GM12878 (cell line): ENCODE measurements around the gene FGD4. TPM values are rescaled to one million over a fixed set of nuclear protein-coding genes. Genes with fewer than 3 reads are reported as not detected.

Experiments
- ATAC-seq: fragments of 200-7000 bp; cut with Tn5 transposase; 3 replicates; pipeline ENCODE4 v1.9.1; 2020; ENCODE audit warnings: mild to moderate bottlenecking, moderate library complexity
- BruUV-seq: library from RNA; stranded (reverse); fragments of 400-500 nt; replicated peaks from 2 replicates; lab custom pipeline; 2021; lab: Mats Ljungman, UMichigan
- CTCF ChIA-PET: fragments of 300-600 bp; sonication (Branson Sonifier 250); formaldehyde crosslinking; extraction: SDS; loops from one replicate; lab custom pipeline; 2021; ENCODE audit warnings: inconsistent platforms; lab: Yijun Ruan, JAX
- POLR2A ChIA-PET: fragments of 350-600 bp; formaldehyde crosslinking; extraction: SDS; loops from one replicate; lab custom pipeline; 2021; ENCODE audit warnings: inconsistent platforms; lab: Charles Lee
- RAD21 ChIA-PET: fragments of 300-600 bp; sonication (Branson Sonifier 250); formaldehyde crosslinking; loops from one replicate; lab custom pipeline; 2023; ENCODE audit warnings: antibody characterized with exemption; ENCODE audit not compliant: unreplicated experiment; lab: Charles Lee
- SMC1A ChIA-PET: fragments of 300-600 bp; sonication (Branson Sonifier 250); formaldehyde crosslinking; loops from one replicate; lab custom pipeline; 2023; ENCODE audit not compliant: unreplicated experiment, uncharacterized antibody; lab: Charles Lee
- DNase-seq: peaks from one replicate; pipeline ENCODE4 v3.0.0-alpha.2; 2011; ENCODE audit warnings: low read depth, low spot score
- FAIRE-seq: peaks from 3 replicates; lab custom pipeline; 2011; peaks lifted over from hg19 to GRCh38; lab: Jason Lieb, UNC
- H2AFZ ChIP-seq: 2 replicates; pipeline ENCODE4 v1.6.0; 2011; ENCODE audit warnings: low read depth, low read length, control low read depth; ENCODE audit not compliant: control insufficient read depth
- H3K27ac ChIP-seq: 2 replicates; pipeline ENCODE4 v1.5.1; 2011; ENCODE audit warnings: control low read depth; ENCODE audit not compliant: control insufficient read depth, insufficient read depth
- H3K27me3 ChIP-seq, 2 experiments: replicated peaks in 1 of 2; 2 replicates each; pipeline versions ENCODE4 v1.6.0 to v1.6.1; 2011; ENCODE audit warnings: low read length in 1 of 2; ENCODE audit not compliant: control insufficient read depth in 2 of 2, insufficient read depth in 2 of 2
- H3K36me3 ChIP-seq, 2 experiments: 2 replicates each; pipeline ENCODE4 v1.5.1; 2011; ENCODE audit warnings: low read length in 1 of 2; ENCODE audit not compliant: control insufficient read depth in 2 of 2, insufficient read depth in 2 of 2
- H3K4me1 ChIP-seq: 2 replicates; pipeline ENCODE4 v1.6.1; 2011; ENCODE audit warnings: mild to moderate bottlenecking, low read length, moderate library complexity, mixed read lengths; ENCODE audit not compliant: control insufficient read depth, insufficient read depth
- H3K4me2 ChIP-seq: 2 replicates; pipeline ENCODE4 v1.6.0; 2011; ENCODE audit warnings: control low read depth; ENCODE audit not compliant: control insufficient read depth, insufficient read depth
- H3K4me3 ChIP-seq: fragments of 200-600 bp; sonication (generic); 2 replicates; pipeline ENCODE4 v1.5.1; 2016
- H3K79me2 ChIP-seq: 2 replicates; pipeline ENCODE4 v1.6.0; 2011; ENCODE audit warnings: low read length; ENCODE audit not compliant: control insufficient read depth, insufficient read depth
- H3K9ac ChIP-seq: 2 replicates; pipeline ENCODE4 v1.8.0; 2011; ENCODE audit warnings: low read length, control low read depth, mixed read lengths; ENCODE audit not compliant: control insufficient read depth, insufficient read depth
- H3K9me3 ChIP-seq: replicated peaks from 3 replicates; pipeline ENCODE4 v1.5.1; 2011; ENCODE audit warnings: mild to moderate bottlenecking, low read length; ENCODE audit not compliant: control insufficient read depth, insufficient read depth
- H4K20me1 ChIP-seq: 2 replicates; pipeline ENCODE4 v1.6.0; 2011; ENCODE audit not compliant: control insufficient read depth, insufficient read depth
- BMI1 ChIP-seq: fragments of 450-650 bp; IDR thresholded peaks from 2 replicates; pipeline ENCODE4 v1.6.1; 2016; ENCODE audit warnings: mild to moderate bottlenecking, moderate library complexity, borderline replicate concordance
- HDGF ChIP-seq: fragments of 450-650 bp; IDR thresholded peaks from 2 replicates; pipeline ENCODE4 v1.6.1; 2016; ENCODE audit warnings: antibody characterized with exemption
- KLF5 ChIP-seq: fragments of 450-650 bp; IDR thresholded peaks from 2 replicates; pipeline ENCODE4 v1.6.1; 2014; ENCODE audit warnings: mild to moderate bottlenecking; ENCODE audit not compliant: partially characterized antibody
- PML ChIP-seq: IDR thresholded peaks from 2 replicates; pipeline ENCODE4 v1.6.1; 2012; ENCODE audit warnings: low read length, inconsistent platforms
- SIX5 ChIP-seq: IDR thresholded peaks from 2 replicates; pipeline ENCODE4 v1.6.1; 2011; ENCODE audit warnings: mild to moderate bottlenecking, low read depth, low read length, moderate library complexity; ENCODE audit not compliant: severe bottlenecking
- ZNF217 ChIP-seq: fragments of 450-650 bp; IDR thresholded peaks from 2 replicates; pipeline ENCODE4 v1.6.1; 2017; ENCODE audit warnings: antibody characterized with exemption, mild to moderate bottlenecking
- WGBS: methylation state at CpG from one replicate; pipeline ENCODE4 v1.1.6; 2016; ENCODE audit warnings: low lambda C conversion rate; ENCODE audit not compliant: insufficient replicate concordance, insufficient coverage; ENCODE audit errors: missing lambda C conversion rate; 5-methylcytosine and 5-hydroxymethylcytosine counted together
- in situ Hi-C: fragments of 300-500 bp; cut with MboI; formaldehyde crosslinking; loops from 9 replicates; pipeline ENCODE4 v1.14.3; 2018; ENCODE audit warnings: mixed read lengths
- intact Hi-C: fragments of 100-400 bp; cut with micrococcal nuclease; formaldehyde crosslinking; loops from one replicate; pipeline ENCODE4 v1.14.2; 2022; ENCODE audit not compliant: unreplicated experiment
- polyA plus RNA-seq, 11 experiments: library from polyadenylated mRNA; depleted of rRNA in 4 of 11; unstranded in 6 of 11; stranded (reverse) in 5 of 11; fragments of >200 nt; fragmentation: Nextera tagmentation in 4 of 11; fragmentation: Illumina TruSeq in 1 of 11; extraction: Ambion mirVana in 4 of 11; extraction: Trizol in 1 of 11; gene quantifications; 1 replicate in 1 of 11; 2 replicates in 10 of 11; pipeline versions ENCODE4 v1.2.1 to v1.2.3, GENCODE V29; 2011 to 2016; ENCODE audit warnings: inconsistent platforms in 2 of 11, missing spikeins in 2 of 11, low read depth in 1 of 11
- total RNA-seq, 4 experiments: library from RNA; depleted of rRNA in 3 of 4; stranded (reverse); fragments of >200 nt in 3 of 4; fragmentation: Illumina TruSeq in 1 of 4; extraction: Trizol in 1 of 4; gene quantifications; 2 replicates each; pipeline versions ENCODE4 v1.2.1 to v1.2.3, GENCODE V29; 2013 to 2021
- TF ChIP-seq, protein P1 (sequence below): fragments of 450-650 bp; formaldehyde crosslinking; IDR thresholded peaks from 2 replicates; pipeline ENCODE4 v1.5.0; 2022; ENCODE audit warnings: mild to moderate bottlenecking, missing genetic modification characterization
- TF ChIP-seq, protein P2 (sequence below): IDR thresholded peaks from 2 replicates; pipeline ENCODE4 v1.6.1; 2011; ENCODE audit warnings: low read depth, mild to moderate bottlenecking, low read length, moderate library complexity, borderline replicate concordance; ENCODE audit errors: extremely low read depth
- TF ChIP-seq, protein P3 (sequence below): fragments of 150-350 bp; IDR thresholded peaks from 2 replicates; pipeline ENCODE4 v1.6.1; 2016; ENCODE audit warnings: low read depth, low read length
- TF ChIP-seq, protein P4 (sequence below): fragments of 450-650 bp; formaldehyde crosslinking; IDR thresholded peaks from 2 replicates; pipeline ENCODE4 v1.4.0; 2020; ENCODE audit warnings: mild to moderate bottlenecking, moderate library complexity

Gene FGD4
- total and polyA plus RNA-seq, 10 of the 15 experiments (the other 5 are each of a cell fraction or from before 2014, with no cell fraction given): 0.01 to 0.18 (median 0.08) TPM; not detected in 3

DNA sequence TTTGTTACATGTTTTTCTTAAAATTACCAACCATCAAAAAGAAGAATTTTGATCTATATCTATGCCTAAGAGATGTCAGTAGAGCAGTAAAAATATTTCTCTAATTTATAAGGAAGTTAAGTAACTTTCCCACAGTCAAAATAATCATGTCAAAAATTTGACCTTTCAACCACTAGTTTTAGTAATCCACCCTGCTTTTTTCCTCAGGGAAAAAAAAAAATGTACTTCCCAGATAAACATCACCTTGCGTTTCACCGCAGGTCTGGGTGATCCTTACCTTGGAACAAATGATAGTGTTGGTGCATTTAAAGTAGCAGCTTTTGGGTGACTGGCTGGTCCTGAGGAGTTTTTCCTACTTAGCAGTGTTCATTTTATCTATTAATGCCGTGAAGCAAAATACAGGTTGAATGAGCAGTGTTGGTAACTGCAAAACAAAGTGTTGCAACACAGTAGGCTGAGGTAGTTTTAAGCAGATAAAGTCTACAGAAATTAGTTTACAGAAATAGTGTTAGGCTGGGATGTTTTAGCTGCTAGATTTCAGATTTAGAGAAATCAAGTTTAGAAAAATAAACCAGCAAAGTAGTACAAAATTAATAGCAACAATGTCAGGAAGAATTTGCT lies 142.5 kb downstream of the FGD4 start:
- Histone ChIP-seq H3K9me3 (no peaks in the 10 kb centered on the region), H3K36me3 (no peaks in the 10 kb centered on the region), H3K27ac (no peak overlapping the region), H3K4me3 (no peak overlapping the region), H4K20me1 (no peaks in the 10 kb centered on the region), H2AFZ (no peak overlapping the region), H3K27me3 (no peaks in the 10 kb centered on the region), H3K9ac (no peak overlapping the region), H3K4me1 (no peaks in the 10 kb centered on the region), H3K4me2 (no peak overlapping the region), H3K79me2 (no peaks in the 10 kb centered on the region)
- 71% methylated on average over 3 of the region's 3 CpGs for WGBS
- ChIA-PET SMC1A (no interaction called here), CTCF (interaction anchor here (0.6 kb wide), 1 partner anchor 123 kb away, joined by 3 read pairs; no protein-coding TSS in a partner anchor), RAD21 (no interaction called here), POLR2A (no interaction called here)
- no TSS peak for BruUV-seq
- FAIRE-seq (no peak), ATAC-seq (no peak), DNase-seq (no peak)
- in situ Hi-C loops: no loop called here
- intact Hi-C loops: no loop called here
- TF ChIP-seq, protein P1, sequence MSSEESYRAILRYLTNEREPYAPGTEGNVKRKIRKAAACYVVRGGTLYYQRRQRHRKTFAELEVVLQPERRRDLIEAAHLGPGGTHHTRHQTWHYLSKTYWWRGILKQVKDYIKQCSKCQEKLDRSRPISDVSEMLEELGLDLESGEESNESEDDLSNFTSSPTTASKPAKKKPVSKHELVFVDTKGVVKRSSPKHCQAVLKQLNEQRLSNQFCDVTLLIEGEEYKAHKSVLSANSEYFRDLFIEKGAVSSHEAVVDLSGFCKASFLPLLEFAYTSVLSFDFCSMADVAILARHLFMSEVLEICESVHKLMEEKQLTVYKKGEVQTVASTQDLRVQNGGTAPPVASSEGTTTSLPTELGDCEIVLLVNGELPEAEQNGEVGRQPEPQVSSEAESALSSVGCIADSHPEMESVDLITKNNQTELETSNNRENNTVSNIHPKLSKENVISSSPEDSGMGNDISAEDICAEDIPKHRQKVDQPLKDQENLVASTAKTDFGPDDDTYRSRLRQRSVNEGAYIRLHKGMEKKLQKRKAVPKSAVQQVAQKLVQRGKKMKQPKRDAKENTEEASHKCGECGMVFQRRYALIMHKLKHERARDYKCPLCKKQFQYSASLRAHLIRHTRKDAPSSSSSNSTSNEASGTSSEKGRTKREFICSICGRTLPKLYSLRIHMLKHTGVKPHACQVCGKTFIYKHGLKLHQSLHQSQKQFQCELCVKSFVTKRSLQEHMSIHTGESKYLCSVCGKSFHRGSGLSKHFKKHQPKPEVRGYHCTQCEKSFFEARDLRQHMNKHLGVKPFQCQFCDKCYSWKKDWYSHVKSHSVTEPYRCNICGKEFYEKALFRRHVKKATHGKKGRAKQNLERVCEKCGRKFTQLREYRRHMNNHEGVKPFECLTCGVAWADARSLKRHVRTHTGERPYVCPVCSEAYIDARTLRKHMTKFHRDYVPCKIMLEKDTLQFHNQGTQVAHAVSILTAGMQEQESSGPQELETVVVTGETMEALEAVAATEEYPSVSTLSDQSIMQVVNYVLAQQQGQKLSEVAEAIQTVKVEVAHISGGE (CRISPR knock-in tag): no peak
- TF ChIP-seq BMI1: no peak
- TF ChIP-seq, protein P2, sequence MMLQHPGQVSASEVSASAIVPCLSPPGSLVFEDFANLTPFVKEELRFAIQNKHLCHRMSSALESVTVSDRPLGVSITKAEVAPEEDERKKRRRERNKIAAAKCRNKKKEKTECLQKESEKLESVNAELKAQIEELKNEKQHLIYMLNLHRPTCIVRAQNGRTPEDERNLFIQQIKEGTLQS: no peak
- no peak for TF ChIP-seq HDGF
- no peak for TF ChIP-seq PML
- TF ChIP-seq, protein P3, sequence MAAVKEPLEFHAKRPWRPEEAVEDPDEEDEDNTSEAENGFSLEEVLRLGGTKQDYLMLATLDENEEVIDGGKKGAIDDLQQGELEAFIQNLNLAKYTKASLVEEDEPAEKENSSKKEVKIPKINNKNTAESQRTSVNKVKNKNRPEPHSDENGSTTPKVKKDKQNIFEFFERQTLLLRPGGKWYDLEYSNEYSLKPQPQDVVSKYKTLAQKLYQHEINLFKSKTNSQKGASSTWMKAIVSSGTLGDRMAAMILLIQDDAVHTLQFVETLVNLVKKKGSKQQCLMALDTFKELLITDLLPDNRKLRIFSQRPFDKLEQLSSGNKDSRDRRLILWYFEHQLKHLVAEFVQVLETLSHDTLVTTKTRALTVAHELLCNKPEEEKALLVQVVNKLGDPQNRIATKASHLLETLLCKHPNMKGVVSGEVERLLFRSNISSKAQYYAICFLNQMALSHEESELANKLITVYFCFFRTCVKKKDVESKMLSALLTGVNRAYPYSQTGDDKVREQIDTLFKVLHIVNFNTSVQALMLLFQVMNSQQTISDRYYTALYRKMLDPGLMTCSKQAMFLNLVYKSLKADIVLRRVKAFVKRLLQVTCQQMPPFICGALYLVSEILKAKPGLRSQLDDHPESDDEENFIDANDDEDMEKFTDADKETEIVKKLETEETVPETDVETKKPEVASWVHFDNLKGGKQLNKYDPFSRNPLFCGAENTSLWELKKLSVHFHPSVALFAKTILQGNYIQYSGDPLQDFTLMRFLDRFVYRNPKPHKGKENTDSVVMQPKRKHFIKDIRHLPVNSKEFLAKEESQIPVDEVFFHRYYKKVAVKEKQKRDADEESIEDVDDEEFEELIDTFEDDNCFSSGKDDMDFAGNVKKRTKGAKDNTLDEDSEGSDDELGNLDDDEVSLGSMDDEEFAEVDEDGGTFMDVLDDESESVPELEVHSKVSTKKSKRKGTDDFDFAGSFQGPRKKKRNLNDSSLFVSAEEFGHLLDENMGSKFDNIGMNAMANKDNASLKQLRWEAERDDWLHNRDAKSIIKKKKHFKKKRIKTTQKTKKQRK: no peak
- TF ChIP-seq SIX5: no peak
- TF ChIP-seq KLF5: no peak
- TF ChIP-seq ZNF217: no peak
- TF ChIP-seq, protein P4, sequence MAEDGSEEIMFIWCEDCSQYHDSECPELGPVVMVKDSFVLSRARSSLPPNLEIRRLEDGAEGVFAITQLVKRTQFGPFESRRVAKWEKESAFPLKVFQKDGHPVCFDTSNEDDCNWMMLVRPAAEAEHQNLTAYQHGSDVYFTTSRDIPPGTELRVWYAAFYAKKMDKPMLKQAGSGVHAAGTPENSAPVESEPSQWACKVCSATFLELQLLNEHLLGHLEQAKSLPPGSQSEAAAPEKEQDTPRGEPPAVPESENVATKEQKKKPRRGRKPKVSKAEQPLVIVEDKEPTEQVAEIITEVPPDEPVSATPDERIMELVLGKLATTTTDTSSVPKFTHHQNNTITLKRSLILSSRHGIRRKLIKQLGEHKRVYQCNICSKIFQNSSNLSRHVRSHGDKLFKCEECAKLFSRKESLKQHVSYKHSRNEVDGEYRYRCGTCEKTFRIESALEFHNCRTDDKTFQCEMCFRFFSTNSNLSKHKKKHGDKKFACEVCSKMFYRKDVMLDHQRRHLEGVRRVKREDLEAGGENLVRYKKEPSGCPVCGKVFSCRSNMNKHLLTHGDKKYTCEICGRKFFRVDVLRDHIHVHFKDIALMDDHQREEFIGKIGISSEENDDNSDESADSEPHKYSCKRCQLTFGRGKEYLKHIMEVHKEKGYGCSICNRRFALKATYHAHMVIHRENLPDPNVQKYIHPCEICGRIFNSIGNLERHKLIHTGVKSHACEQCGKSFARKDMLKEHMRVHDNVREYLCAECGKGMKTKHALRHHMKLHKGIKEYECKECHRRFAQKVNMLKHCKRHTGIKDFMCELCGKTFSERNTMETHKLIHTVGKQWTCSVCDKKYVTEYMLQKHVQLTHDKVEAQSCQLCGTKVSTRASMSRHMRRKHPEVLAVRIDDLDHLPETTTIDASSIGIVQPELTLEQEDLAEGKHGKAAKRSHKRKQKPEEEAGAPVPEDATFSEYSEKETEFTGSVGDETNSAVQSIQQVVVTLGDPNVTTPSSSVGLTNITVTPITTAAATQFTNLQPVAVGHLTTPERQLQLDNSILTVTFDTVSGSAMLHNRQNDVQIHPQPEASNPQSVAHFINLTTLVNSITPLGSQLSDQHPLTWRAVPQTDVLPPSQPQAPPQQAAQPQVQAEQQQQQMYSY (CRISPR knock-in tag): no peak
